GM19395 (cell line): Measurements from ENCODE around the gene ELL2.
"Not testable (repeated sequence)": the region's sequence is repeated elsewhere in the genome, so short reads cannot be mapped to it uniquely, and the experiment has no call there.

Experiments
- ATAC-seq: cut with Tn5 transposase; IDR thresholded peaks from one replicate; pipeline ENCODE4 v1.9.1; 2021; ENCODE audit warnings: mild to moderate bottlenecking, moderate library complexity; ENCODE audit not compliant: unreplicated experiment

ELL2 gene

GRCh38 chr5:95841914-95842812 is 119.5 kb downstream of the ELL2 start:
- ATAC-seq, result no peak

DNA sequence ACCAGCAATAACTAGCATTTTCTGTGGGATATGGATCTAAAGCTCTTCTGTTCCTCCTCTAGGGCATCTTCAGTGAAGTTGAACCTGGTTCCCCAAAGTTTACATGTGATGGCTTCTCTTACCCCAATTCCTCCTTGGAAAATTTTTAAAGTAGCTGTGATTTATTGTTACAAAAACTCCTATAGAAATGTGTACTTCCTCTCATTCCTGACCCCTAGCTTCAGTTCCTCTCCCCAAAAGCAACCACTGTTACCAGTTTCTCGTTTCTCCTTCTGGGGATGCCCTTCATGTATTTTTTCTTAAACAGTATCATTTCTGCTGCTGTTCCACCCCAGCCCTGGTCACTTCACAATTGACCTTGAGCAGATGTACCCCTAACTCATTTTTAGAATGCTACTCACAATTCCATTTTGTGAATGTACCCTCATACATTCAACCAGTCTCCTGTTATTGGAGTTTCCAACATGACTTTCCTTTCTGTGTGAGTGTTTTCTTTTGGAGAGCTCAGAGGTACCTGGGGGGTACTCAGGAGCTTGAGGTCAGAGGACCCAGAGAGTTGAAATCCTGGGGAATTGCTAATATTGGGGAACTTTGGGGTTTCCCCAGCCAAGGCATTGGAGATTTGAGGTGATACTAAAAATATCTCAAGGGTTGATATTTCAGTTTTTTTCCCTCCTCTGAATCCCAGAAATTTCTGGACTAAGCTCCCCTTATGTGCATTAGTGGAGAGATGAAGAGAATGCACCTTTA is 120.5 kb downstream of the ELL2 start:
- ATAC-seq, result no peak

- no peak for ATAC-seq
Measured at GRCh38 chr5:95839658-95840057, 122.0 kb downstream of the ELL2 start.

DNA sequence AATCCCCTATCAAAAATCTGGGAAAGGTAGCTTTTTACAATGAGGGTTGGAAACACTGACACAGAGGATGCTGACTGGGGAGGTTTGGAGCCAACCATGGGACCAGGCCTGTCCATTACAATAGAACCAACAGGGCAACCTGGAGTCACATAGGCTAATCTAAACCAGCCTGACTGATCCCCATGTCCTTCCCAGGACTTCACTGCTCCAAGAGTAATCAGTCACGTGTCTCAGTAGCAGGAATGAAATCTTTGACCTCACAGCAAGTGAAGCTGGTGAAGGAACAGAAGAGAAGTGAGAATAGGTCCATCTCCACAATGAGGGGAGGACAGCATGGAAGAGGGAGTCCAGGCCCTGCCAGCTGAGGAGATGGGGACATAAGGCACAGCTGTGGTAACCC is 123.1 kb downstream of the ELL2 start:
- ATAC-seq, result no peak

GRCh38 chr5:95838001-95838520 is 123.6 kb downstream of the ELL2 start:
- no peak for ATAC-seq

DNA sequence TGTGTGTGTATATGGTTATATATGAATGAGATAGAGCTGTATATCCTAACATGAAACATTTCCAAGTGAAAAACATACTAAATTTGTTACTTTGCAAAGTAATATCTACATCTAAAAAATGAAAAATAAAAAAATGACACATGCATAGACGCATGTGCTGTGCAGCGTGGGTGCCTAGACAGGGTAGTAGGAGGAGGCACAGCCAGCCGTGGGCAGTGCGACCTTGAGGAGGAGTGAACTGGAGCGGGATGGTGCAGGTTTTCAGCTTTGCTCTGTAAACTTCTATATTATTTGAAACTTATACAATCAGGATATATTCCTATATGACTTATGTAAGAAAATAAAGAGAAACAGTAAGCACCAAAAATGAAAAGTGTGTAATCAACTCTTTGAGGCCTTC is 124.2 kb downstream of the ELL2 start:
- ATAC-seq, result no peak

DNA sequence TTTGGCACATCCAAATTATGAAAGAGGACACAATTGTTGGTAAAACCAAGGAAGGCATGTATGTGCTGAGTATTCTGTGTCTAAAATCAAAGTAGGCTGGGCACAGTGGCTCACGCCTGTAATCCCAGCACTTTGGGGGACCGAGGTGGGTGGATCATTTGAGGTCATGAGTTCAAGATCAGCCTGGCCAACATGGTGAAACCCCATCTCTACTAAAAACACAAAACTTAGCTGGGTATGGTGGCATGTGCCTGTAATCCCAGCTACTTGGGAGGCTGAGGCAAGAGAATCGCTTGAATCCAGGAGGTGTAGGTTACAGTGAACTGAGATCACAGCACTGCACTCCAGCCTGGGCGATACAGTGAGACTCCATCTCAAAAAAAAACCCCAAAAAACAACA is 124.7 kb downstream of the ELL2 start:
- ATAC-seq, result not testable (repeated sequence)

- ATAC-seq, result no peak
Measured at GRCh38 chr5:95836544-95836943, 125.1 kb downstream of the ELL2 start.

DNA sequence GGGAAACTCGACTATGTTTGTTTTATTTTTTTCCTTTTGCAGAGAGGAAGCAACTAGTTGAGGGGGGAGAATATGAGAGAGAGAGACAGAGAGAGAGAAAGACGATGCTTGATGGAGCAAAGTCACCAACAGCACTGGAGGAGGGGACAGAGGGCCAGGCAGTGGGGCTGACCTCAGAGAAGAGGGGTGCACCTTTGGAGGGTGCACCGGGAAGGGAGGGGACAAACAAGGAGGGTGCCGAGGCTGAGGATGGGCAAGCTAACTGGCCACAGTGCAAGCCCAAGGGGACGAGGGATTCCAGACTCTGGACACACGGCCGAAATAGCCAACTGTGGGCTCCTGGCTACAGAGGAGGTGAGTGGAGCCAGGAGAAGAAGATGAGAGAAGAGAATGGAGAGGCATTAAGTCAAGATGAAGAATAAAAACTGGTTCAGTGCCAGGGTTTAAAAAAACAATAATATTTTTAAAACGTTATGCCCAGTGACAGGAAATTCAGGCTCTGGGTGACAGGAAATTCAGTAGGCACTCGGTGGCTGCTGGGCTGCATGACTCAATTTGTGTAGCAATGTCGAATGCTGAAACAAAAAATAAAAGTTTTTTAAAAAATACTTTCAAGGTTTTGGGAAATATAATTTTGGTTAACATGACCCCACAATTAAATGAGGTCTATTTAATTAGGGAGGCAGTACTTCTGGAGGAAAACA is 125.8 kb downstream of the ELL2 start:
- ATAC-seq, result no peak
